Measurements from ENCODE around the gene CHST1.

CHST1 gene

DNA sequence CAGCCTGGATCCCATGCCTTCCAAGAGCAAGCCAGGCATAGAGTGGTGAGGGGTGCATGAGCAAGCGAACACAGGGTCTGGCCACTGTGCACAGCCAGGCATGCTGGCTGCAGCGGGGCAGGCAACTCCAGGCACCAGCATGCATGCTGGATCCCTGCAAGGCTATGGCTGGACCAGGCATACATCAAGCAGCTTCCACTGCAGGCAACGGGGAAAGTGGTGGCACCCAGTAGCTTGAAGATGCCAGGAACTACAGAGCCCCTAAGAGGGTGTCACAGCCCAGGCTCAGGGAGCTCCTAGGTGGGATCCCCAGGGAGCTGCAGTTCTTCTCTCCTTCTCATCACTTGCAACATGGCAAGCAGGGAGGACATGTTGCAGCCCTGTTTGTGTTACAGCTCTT lies 45.2 kb downstream of the CHST1 start:
- Histone ChIP-seq H3K36me3 (no peaks in the 10 kb centered on the region), H3K4me1 (no peaks in the 10 kb centered on the region), H3K9me3 (no peaks in the 10 kb centered on the region), H3K4me3 (ENCODE audit: low read depth, low read length) (no peak overlapping the region), H3K27me3 (no peaks in the 10 kb centered on the region)
- no peak for TF ChIP-seq CTCF (IDR thresholded peaks at IDR 0.05; ENCODE audit: low read depth, low read length)
- DNase-seq, result no peak

- Histone ChIP-seq H3K36me3 (no peaks in the 10 kb centered on the region), H3K27me3 (no peaks in the 10 kb centered on the region), H3K9me3 (no peaks in the 10 kb centered on the region), H3K4me3 (ENCODE audit: low read depth, low read length) (no peak overlapping the region), H3K4me1 (no peaks in the 10 kb centered on the region)
- DNase-seq, result no peak
- TF ChIP-seq CTCF (IDR thresholded peaks at IDR 0.05; ENCODE audit: low read depth, low read length), result no peak
Observed at GRCh38 chr11:45618897-45619296, 46.5 kb downstream of the CHST1 start.

DNA sequence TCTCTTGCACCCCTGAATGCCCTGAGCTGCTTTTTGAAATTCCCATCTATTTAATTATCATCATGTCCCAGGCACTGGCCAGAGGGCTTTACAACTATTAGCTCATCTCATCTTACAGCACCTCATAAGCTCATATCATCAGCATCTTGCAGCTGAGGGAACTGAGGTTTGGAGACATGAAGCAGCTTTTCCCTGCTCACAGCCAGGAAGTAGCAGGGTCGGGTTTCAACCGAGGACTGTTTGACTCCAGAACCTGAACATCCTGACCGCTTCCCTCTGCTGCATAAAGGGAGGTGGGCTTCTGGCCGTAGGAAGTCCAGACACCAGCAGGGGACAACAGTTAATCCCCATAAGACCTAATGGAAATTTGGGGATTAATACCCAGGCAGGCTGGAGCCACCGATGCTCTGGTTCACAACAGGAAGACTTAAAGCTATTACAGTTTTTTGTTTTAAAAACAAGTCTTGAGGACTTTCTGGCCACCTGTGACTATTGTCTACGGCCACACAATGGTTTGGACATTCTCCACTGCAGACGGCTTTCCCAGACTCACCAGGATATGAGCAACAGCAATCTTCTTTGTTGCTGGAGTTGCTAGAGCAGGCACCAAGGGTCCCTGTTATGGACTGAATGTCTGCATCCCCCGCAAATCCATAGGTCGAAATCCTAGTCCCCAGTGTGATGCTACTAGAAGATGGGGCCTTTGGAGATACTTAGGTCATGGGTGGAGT lies 47.4 kb downstream of the CHST1 start:
- Histone ChIP-seq H3K9me3 (no peaks in the 10 kb centered on the region), H3K36me3 (no peaks in the 10 kb centered on the region), H3K4me1 (no peaks in the 10 kb centered on the region), H3K4me3 (ENCODE audit: low read depth, low read length) (no peak overlapping the region), H3K27me3 (no peaks in the 10 kb centered on the region)
- TF ChIP-seq CTCF (IDR thresholded peaks at IDR 0.05; ENCODE audit: low read depth, low read length), result no peak
- no peak for DNase-seq

DNA sequence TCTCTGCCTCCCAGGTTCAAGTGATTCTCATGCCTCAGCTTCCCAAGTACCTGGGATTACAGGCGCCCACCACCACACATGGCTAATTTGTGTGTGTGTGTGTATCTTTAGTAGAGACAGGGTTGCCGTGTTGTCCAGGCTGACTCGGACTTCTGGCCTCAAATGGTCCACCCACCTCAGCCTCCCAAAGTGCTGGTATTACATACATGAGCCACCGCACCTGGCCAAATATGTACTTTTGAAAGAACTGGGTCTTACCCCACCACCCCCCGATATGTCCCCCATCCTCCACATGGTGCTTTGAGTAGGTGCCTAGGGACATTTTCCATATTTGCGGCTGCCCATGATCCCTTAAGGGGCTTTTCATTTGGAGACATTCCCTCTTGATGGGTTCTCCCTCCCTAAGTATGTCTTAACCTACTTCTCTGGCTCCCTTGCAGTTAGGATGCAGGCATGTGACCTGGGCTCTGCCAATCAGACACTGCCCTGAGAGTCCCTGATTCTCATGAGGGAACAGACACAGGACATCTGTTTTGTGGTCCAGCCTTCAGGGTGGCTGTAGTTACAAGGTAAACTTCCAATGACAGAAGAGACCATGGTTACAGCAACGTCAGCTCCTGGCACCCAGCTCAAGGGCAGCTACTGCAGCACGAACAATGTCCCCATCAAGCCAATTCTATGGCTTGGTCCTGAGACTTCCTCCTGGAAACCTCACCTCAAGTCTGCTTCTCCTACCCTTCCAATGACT lies 48.4 kb downstream of the CHST1 start:
- no peaks in the 10 kb centered on the region for H3K4me1 ChIP-seq

GRCh38 chr11:45615182-45615792 lies 50.1 kb downstream of the CHST1 start:
- no peaks in the 10 kb centered on the region for H3K4me1 ChIP-seq
- TF ChIP-seq CTCF (IDR thresholded peaks at IDR 0.05; ENCODE audit: low read depth, low read length), result peak; percentile 14; the same call in 1 of the 2 replicates
- no peaks in the 10 kb centered on the region for H3K27me3 ChIP-seq

More for the DNA sequence above, 48.4 kb downstream of the CHST1 start:
- Histone ChIP-seq H3K9me3 (no peaks in the 10 kb centered on the region), H3K36me3 (no peaks in the 10 kb centered on the region), H3K27me3 (no peaks in the 10 kb centered on the region), H3K4me3 (ENCODE audit: low read depth, low read length) (no peak overlapping the region)
- no peak for DNase-seq
- TF ChIP-seq CTCF (IDR thresholded peaks at IDR 0.05; ENCODE audit: low read depth, low read length), result no peak

More at GRCh38 chr11:45615182-45615792, 50.1 kb downstream of the CHST1 start:
- H3K4me3 ChIP-seq (ENCODE audit: low read depth, low read length), result no peak overlapping the region
- no peak for DNase-seq
- no peaks in the 10 kb centered on the region for H3K36me3 ChIP-seq
- H3K9me3 ChIP-seq, result no peaks in the 10 kb centered on the region

Measured in BE2C (cell line).